ENCODE data around the gene CFAP300. TPM values are rescaled to one million over a fixed set of nuclear protein-coding genes. Genes with fewer than 3 reads are reported as not detected.

CFAP300 gene
- total RNA-seq, 1 donor from 2014 or later, result not detected

- Mint-ChIP-seq H3K9me3 (ENCODE audit: unreplicated experiment) (no peaks in the 10 kb centered on the region), H3K4me3 (ENCODE audit: unreplicated experiment) (no peak overlapping the region), H3K36me3 (ENCODE audit: low read depth, unreplicated experiment) (no peaks in the 10 kb centered on the region), H3K27me3 (ENCODE audit: unreplicated experiment) (peaks cover 2% of the 10 kb centered on the region), H3K27ac (ENCODE audit: unreplicated experiment) (no peak overlapping the region), H3K4me1 (ENCODE audit: unreplicated experiment) (peaks cover 4% of the 10 kb centered on the region)
- no peak for TF ChIP-seq CTCF (IDR thresholded peaks at IDR 0.05; ENCODE audit: unreplicated experiment)
- no peak for DNase-seq (ENCODE audit: low spot score)
These were observed 38.8 kb downstream of the CFAP300 start for GRCh38 chr11:102085864-102086551.

- Mint-ChIP-seq H3K4me1 (ENCODE audit: unreplicated experiment) (no peaks in the 10 kb centered on the region), H3K27me3 (ENCODE audit: unreplicated experiment) (peaks cover 1% of the 10 kb centered on the region), H3K27ac (ENCODE audit: unreplicated experiment) (no peak overlapping the region), H3K4me3 (ENCODE audit: unreplicated experiment) (no peak overlapping the region), H3K36me3 (ENCODE audit: low read depth, unreplicated experiment) (no peaks in the 10 kb centered on the region), H3K9me3 (ENCODE audit: unreplicated experiment) (no peaks in the 10 kb centered on the region)
- no peak for TF ChIP-seq CTCF (IDR thresholded peaks at IDR 0.05; ENCODE audit: unreplicated experiment)
- DNase-seq (ENCODE audit: low spot score), result no peak
These were observed 49.9 kb downstream of the CFAP300 start for GRCh38 chr11:102097186-102097585.

- no peak for TF ChIP-seq CTCF (IDR thresholded peaks at IDR 0.05; ENCODE audit: unreplicated experiment)
- Mint-ChIP-seq H3K36me3 (ENCODE audit: low read depth, unreplicated experiment) (no peaks in the 10 kb centered on the region), H3K27me3 (ENCODE audit: unreplicated experiment) (no peaks in the 10 kb centered on the region), H3K27ac (ENCODE audit: unreplicated experiment) (no peak overlapping the region), H3K4me1 (ENCODE audit: unreplicated experiment) (no peaks in the 10 kb centered on the region), H3K4me3 (ENCODE audit: unreplicated experiment) (no peak overlapping the region), H3K9me3 (ENCODE audit: unreplicated experiment) (no peaks in the 10 kb centered on the region)
- no peak for DNase-seq (ENCODE audit: low spot score)
These were observed 52.5 kb downstream of the CFAP300 start for GRCh38 chr11:102099755-102100154.

- H3K4me1 Mint-ChIP-seq (ENCODE audit: unreplicated experiment), result peaks cover 11% of the 10 kb centered on the region
These were observed 61.6 kb downstream of the CFAP300 start for GRCh38 chr11:102108734-102109440.

More at GRCh38 chr11:102108734-102109440, 61.6 kb downstream of the CFAP300 start:
- no peaks in the 10 kb centered on the region for H3K36me3 Mint-ChIP-seq (ENCODE audit: low read depth, unreplicated experiment)
- TF ChIP-seq CTCF (IDR thresholded peaks at IDR 0.05; ENCODE audit: unreplicated experiment), result no peak
- no peak overlapping the region for H3K4me3 Mint-ChIP-seq (ENCODE audit: unreplicated experiment)
- no peak overlapping the region for H3K27ac Mint-ChIP-seq (ENCODE audit: unreplicated experiment)
- no peaks in the 10 kb centered on the region for H3K9me3 Mint-ChIP-seq (ENCODE audit: unreplicated experiment)
- peaks cover 11% of the 10 kb centered on the region for H3K27me3 Mint-ChIP-seq (ENCODE audit: unreplicated experiment)
- no peak for DNase-seq (ENCODE audit: low spot score)

Data from endothelial cell (in vitro differentiated cells).